GM21515 (cell line): ENCODE data around the gene XPO1.
"Not testable (repeated sequence)": the region's sequence is repeated elsewhere in the genome, so short reads cannot be mapped to it uniquely, and the experiment has no call there.

Source experiments
- ATAC-seq: cut with Tn5 transposase; IDR thresholded peaks from one replicate; pipeline ENCODE4 v1.9.1; 2021; ENCODE audit not compliant: unreplicated experiment

XPO1 gene, protein sequence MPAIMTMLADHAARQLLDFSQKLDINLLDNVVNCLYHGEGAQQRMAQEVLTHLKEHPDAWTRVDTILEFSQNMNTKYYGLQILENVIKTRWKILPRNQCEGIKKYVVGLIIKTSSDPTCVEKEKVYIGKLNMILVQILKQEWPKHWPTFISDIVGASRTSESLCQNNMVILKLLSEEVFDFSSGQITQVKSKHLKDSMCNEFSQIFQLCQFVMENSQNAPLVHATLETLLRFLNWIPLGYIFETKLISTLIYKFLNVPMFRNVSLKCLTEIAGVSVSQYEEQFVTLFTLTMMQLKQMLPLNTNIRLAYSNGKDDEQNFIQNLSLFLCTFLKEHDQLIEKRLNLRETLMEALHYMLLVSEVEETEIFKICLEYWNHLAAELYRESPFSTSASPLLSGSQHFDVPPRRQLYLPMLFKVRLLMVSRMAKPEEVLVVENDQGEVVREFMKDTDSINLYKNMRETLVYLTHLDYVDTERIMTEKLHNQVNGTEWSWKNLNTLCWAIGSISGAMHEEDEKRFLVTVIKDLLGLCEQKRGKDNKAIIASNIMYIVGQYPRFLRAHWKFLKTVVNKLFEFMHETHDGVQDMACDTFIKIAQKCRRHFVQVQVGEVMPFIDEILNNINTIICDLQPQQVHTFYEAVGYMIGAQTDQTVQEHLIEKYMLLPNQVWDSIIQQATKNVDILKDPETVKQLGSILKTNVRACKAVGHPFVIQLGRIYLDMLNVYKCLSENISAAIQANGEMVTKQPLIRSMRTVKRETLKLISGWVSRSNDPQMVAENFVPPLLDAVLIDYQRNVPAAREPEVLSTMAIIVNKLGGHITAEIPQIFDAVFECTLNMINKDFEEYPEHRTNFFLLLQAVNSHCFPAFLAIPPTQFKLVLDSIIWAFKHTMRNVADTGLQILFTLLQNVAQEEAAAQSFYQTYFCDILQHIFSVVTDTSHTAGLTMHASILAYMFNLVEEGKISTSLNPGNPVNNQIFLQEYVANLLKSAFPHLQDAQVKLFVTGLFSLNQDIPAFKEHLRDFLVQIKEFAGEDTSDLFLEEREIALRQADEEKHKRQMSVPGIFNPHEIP (N-terminal part only)

DNA sequence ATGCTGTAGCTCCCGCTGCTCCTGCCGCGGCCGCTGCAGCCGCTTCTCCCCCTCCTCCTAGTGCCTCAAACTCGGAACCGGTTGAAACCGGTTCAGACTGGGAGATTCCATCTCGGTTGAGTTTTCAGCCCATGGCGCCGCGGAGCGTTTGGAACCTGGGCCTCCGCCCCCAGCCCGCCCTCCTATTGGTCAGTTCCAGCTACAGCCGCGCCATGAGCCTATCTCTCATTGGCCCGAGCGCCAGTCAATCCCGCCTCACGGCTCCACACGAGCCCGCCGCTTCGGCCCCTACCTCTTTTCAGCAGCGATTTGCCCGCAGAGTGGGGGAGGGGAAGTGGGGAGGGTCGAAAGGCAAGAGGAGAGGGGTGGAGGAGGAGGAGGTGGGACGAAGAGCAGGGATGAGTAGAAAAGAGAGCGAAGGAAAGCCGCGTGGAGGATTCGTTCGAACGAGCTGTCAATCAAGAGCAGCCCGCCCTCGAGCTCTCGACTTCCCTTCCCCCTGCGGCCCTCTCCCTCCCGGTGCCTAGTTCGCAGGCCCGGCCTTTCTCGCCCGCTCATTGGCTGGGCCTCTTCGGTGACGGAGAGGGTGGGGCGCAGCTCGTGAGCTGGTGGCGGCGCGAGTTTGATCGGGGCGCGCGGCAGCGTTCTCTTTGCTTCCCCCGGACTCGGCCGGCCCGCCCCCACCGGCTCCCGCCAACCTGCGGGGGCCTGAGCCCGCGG lies at the start of gene XPO1:
XPO1 (minus strand) TSS at position 157 of the 720 bp plus-strand sequence. CDS start 4,459 bp downstream, outside the sequence.
- peak; percentile 81 for ATAC-seq

DNA sequence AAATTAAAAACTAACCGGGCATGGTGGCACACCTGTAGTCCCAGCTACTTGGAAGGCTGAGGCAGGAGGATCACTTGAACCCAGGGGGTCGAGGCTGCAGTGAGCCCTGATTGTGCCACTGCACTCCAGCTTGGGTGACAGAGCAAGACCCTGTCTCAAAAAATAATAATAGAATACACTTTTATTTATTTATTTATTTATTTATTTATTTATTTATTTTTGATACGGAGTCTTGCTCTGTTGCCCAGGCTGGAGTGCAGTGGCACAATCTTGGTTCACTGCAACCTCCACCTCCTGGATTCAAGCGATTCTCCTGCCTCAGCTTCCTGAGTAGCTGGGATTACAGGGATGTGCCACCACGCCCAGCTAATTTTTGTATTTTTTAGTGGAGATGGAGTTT lies 48.8 kb upstream of the XPO1 start:
- ATAC-seq: not testable (repeated sequence)

- ATAC-seq: no peak
Observed at GRCh38 chr2:61585383-61585782, 47.2 kb upstream of the XPO1 start.

GRCh38 chr2:61584368-61584767 lies 46.2 kb upstream of the XPO1 start:
- not testable (repeated sequence) for ATAC-seq

DNA sequence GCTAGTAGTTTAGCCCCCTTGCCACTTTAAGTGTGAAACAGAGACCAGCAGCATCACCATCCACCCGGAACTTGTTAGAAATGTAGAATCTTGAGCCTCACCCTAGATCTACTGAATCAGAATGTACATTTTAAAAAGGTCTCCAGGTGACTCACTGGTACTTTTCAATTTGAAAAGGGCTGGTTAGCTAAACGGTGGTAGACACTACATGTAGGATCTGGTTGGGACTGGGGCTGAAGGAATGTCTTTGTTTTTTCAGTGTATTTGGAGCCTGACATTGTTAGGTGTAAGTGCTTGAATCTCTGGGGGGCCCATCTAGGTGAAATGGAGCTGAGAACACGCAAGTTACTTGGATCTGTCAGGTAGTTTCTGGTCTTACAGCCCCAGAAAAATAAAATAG lies 44.0 kb upstream of the XPO1 start:
- no peak for ATAC-seq

GRCh38 chr2:61581716-61582115 lies 43.6 kb upstream of the XPO1 start:
- no peak for ATAC-seq

DNA sequence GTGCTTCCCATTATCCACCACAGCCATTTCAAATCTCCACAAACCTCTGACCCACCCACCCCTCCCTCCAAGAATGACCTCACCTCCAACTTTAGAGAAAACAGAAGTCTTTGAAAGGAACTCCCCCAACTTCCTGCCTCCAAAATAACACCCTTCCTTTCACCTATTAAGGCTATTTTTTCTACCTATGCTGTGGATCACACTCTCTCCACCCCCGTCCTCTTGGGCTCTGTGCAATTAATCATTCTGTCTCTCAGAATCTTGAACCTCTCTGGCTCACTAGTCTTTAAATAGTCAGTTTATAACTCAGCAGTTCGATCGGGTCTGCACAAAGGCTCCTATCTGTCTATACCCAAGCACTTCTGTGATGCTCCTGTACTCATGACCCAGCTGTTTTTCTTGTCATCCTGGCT lies 37.3 kb upstream of the XPO1 start:
- no peak for ATAC-seq

GRCh38 chr2:61566566-61566965 lies 28.4 kb upstream of the XPO1 start:
- no peak for ATAC-seq

DNA sequence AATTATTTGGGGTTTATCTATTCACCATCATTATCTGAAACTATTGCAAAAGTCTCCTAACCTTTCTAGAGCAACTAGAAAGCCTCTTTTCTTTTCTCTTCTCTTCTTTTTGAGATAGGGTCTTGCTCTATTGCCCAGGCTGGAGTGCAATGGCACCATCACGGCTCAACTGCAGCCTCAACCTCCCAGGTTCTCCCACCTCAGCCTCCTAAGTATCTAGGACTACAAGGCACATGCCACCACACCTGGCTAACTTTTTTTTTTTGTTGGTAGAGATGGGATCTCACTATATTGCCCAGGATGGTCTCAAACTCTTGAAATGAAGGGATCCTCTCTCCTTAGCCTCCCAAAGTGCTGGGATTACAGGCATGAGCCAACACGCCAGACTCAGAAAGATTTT lies 24.5 kb upstream of the XPO1 start:
- no peak for ATAC-seq

GRCh38 chr2:61558160-61558559 lies 20.0 kb upstream of the XPO1 start:
- ATAC-seq: no peak

DNA sequence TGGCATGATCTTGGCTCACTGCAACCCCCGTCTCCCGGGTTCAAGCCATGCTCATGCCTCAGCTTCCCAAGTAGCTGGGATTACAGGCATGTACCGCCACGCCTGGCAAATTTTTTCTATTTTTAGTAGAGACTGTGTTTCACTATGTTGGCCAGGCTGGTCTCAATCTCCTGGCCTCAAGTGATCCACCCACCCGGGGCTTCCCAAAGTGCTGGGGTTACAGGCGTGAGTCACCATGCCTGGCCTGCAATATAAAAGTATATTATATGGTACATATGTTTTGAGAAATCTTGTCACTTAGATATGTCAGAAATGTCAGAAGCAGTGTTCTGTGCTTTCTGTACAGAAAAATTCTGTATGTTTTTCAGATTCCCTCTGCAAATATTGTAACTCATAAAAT lies 19.2 kb upstream of the XPO1 start:
- ATAC-seq: no peak

GRCh38 chr2:61554604-61555003 lies 16.4 kb upstream of the XPO1 start:
- no peak for ATAC-seq

DNA sequence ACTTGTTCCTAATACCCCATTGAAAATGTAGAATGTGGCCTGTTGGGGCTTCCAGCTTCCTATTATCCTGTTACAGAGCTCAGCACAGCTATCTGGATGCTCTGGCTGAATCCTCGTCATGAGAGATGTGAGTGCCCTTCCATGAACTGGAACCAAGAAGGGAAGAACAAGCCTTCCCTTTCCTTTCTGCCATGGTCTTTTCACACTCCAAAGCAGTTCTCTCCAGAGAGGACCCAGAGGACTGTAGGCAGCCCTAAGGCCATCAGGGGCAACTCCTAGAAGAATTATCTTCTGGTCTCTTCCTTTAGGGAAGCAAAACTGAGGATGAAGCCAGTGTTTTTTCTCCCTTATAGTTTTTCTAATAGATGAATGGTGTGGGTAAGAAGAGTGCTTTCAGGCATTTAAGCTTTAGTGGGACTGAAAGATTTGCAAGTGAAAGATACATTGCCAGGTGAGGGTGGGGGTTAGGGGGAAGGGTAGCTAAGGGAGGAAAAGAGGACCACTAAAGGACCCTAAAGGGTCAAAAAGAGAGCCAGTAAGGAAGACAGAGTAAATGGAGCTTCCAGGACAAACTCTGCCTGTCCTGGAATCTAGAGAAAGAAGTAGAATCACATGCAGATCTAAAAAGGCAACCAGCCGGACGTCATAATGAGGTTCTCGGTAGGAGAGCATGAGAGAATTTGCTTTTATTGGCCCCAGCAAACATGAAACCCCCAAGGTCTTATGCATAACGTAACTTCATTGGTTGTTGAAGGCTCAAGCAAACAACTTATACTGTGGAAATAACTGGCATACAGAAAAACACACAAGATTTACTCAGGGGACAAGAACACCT lies 12.4 kb upstream of the XPO1 start:
- no peak for ATAC-seq

DNA sequence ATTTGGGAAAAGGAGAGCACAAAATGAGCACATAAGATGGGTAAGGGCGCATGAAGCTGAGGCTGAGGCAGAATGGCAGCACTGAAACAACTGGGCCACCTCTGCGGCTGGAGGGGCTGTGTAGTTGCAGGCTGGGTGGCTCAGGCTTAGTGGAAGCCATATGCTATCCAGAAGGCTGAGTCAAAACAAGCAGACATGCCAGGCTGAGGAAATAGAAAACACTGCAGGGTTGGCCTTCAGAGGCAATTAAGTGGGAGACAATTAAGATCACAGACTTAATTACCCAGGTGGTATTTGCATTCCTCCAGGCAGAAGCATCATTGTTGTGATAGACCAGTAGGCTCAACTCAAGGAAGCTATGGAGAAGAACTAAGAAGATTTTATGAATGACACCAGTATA lies 11.4 kb upstream of the XPO1 start:
- ATAC-seq: no peak

DNA sequence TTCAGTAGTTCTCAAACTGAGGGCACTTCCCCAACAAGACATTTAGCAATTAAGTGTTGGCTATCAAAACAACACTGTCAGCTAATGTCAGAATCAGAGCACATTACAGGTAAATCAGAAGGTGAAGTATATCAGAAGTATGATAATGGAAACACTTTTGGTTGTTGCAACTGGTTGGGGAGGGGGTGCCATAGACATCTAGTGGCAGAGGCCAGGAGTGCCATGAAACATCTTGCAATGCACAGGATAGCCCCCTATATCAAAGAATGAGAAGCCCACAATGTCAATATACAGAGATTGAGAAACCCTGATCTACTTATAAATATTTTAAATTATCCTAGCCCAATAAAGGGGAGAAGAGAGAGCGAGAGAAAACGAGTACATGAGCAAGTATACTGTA lies 4.9 kb upstream of the XPO1 start:
- ATAC-seq: no peak

GRCh38 chr2:61540167-61540566 lies 2.0 kb upstream of the XPO1 start:
- not testable (repeated sequence) for ATAC-seq

DNA sequence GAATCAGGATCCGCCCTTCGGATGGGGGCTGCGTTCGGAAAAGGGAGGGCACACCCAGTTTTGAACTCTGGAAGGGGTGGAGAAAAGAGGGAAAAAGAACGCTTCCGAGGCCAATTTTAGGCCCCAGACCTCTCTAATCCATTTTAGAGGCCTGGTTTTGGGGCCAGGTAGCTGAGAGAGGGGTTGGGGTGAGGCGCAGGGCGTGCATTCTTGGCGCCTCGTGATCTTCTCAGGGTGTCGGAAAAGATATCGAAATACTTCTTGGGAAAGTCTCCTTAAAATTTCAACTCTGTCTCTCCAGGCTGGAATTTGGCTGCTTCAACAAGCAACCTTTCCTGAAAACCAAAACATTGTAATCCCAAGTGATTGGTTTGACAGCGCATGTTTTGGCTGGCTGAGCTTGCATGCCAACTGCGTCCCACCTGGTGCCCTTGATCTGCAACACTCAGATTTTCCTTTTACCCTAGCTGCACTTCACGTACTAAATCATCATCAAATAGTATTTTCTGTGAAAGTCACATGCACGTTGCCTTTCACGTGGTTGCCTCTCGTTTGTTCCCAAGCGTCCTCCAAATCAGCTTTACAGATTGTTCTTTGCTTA lies 864 bp upstream of the XPO1 start:
- ATAC-seq: peak; percentile 1

- ATAC-seq: no peak
Observed at GRCh38 chr2:61537950-61538199, 281 bp downstream of the XPO1 start.

DNA sequence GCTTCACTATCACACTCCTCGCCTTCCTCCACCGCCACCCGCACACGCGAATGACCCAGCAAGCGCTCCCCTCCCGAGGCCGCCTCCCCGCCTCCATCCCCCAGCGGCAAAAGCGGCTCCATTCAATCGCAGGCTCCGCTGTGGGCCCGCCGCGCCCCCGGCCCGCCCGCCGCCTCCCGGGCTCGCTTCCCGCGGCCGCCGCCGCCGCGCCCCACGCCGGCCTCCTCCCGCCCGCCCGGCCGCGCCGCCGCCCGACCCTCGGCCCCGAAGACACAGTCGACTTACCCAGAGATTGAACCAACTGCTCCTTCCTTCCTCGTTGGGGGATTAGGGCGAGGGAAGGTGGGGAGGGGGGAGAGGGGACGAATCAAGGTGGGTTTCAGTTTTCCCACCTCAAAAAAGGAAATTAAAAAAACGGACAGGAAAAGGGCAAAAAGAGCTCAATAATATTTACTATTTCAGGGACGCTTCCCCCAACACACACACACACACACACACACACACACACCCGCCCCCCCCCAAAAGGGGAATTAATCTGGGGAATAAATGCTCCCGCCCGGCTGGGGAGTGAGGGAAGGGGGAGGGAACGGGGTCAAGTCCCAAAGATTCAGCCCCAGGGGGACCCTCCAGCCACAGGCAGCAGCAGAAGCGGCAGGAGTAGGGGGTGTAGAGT lies 743 bp downstream of the XPO1 start:
- ATAC-seq: no peak
